Chondrocyte (in vitro differentiated cells): Measurements from ENCODE around the gene LRRC49. TPM values are rescaled to one million over a fixed set of nuclear protein-coding genes. Genes with fewer than 3 reads are reported as not detected.
"Not testable (repeated sequence)": the region's sequence is repeated elsewhere in the genome, so short reads cannot be mapped to it uniquely, and the experiment has no call there.

Source experiments
- DNase-seq: peaks from one replicate; pipeline ENCODE4 v3.0.0; 2021; ENCODE audit warnings: mixed read lengths, low spot score
- H3K27ac Mint-ChIP-seq: one replicate; pipeline ENCODE4 v1.8.0; 2021; ENCODE audit warnings: mild to moderate bottlenecking, moderate library complexity, mixed read lengths; ENCODE audit not compliant: unreplicated experiment
- H3K27me3 Mint-ChIP-seq: 2 replicates; pipeline ENCODE4 v1.8.0; 2021; ENCODE audit warnings: low read depth, mixed read lengths
- H3K36me3 Mint-ChIP-seq: 2 replicates; pipeline ENCODE4 v1.8.0; 2021; ENCODE audit warnings: low read depth, mixed read lengths
- H3K4me1 Mint-ChIP-seq: 2 replicates; pipeline ENCODE4 v1.8.0; 2021; ENCODE audit warnings: low read depth, mild to moderate bottlenecking, mixed read lengths
- H3K4me3 Mint-ChIP-seq: one replicate; pipeline ENCODE4 v1.8.0; 2021; ENCODE audit warnings: mild to moderate bottlenecking, moderate library complexity, mixed read lengths; ENCODE audit not compliant: unreplicated experiment
- H3K9me3 Mint-ChIP-seq: 2 replicates; pipeline ENCODE4 v1.8.0; 2021; ENCODE audit warnings: low read depth, mixed read lengths
- CTCF ChIP-seq: fragments of 200-600 bp; sonication (generic); IDR thresholded peaks from 2 replicates; pipeline ENCODE4 v1.5.0; 2021; ENCODE audit warnings: antibody characterized with exemption, mild to moderate bottlenecking, moderate library complexity
- total RNA-seq: library from RNA; stranded (reverse); gene quantifications from 3 replicates; pipeline ENCODE4 v1.2.1, GENCODE V29; 2021

Gene LRRC49
- total RNA-seq, 1 donor from 2014 or later: 8.8 TPM

- no peaks in the 10 kb centered on the region for H3K36me3 Mint-ChIP-seq
- H3K27me3 Mint-ChIP-seq: no peaks in the 10 kb centered on the region
- H3K4me1 Mint-ChIP-seq: no peaks in the 10 kb centered on the region
- DNase-seq: no peak
- H3K27ac Mint-ChIP-seq: no peak overlapping the region
- no peak overlapping the region for H3K4me3 Mint-ChIP-seq
- H3K9me3 Mint-ChIP-seq: peaks cover 9% of the 10 kb centered on the region
- TF ChIP-seq CTCF: no peak
Measured at GRCh38 chr15:71042356-71042922, 149.8 kb downstream of the LRRC49 start.

DNA sequence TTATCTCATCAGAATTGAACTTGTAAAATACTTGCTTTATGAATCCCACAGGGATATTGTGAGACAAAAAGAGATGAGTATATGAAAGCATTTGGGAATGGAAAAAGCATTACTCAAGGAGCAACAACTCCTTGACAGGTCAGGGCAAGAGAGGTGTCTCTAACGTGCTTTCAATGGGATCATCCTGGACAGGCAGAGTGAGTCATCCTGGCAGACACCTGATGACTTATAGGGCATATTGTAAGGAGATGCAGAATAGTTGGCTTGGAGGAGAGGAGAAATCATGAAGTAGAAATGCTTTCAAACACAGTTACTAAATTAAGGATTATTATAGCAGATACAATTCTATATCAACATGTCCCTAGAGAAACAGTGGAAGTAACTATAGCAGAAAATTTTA lies 150.7 kb downstream of the LRRC49 start:
- H3K27me3 Mint-ChIP-seq: no peaks in the 10 kb centered on the region
- no peak overlapping the region for H3K4me3 Mint-ChIP-seq
- TF ChIP-seq CTCF: no peak
- DNase-seq: no peak
- peaks cover under 1% of the 10 kb centered on the region for H3K4me1 Mint-ChIP-seq
- H3K9me3 Mint-ChIP-seq: peaks cover 9% of the 10 kb centered on the region
- H3K36me3 Mint-ChIP-seq: no peaks in the 10 kb centered on the region
- no peak overlapping the region for H3K27ac Mint-ChIP-seq

GRCh38 chr15:71044006-71044405 lies 151.4 kb downstream of the LRRC49 start:
- H3K27me3 Mint-ChIP-seq: no peaks in the 10 kb centered on the region
- H3K27ac Mint-ChIP-seq: no peak overlapping the region
- DNase-seq: no peak
- peaks cover 7% of the 10 kb centered on the region for H3K4me1 Mint-ChIP-seq
- no peak for TF ChIP-seq CTCF
- H3K36me3 Mint-ChIP-seq: no peaks in the 10 kb centered on the region
- peaks cover 9% of the 10 kb centered on the region for H3K9me3 Mint-ChIP-seq
- H3K4me3 Mint-ChIP-seq: no peak overlapping the region

DNA sequence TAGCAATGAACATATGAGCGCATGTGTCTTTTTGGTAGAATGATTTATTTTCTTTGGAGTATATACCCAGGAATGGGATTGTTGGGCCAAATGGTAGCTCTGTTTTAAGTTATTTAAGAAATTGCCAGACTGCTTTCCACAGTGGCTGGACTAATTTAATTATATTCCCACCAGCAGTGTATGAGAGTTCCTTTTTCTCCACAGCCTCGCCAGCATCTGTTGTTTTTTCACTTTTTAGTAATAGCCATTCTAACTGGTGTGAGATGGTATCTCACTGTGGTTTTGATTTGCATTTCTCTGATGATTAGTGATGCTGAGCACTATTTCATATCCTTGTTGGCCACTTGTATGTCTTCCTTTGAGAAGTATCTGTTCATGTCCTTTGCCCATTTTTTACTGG lies 153.5 kb downstream of the LRRC49 start:
- not testable (repeated sequence) for DNase-seq, H3K27ac Mint-ChIP-seq, H3K36me3 Mint-ChIP-seq, H3K27me3 Mint-ChIP-seq, H3K9me3 Mint-ChIP-seq, H3K4me3 Mint-ChIP-seq
- peaks cover 18% of the 10 kb centered on the region for H3K4me1 Mint-ChIP-seq

DNA sequence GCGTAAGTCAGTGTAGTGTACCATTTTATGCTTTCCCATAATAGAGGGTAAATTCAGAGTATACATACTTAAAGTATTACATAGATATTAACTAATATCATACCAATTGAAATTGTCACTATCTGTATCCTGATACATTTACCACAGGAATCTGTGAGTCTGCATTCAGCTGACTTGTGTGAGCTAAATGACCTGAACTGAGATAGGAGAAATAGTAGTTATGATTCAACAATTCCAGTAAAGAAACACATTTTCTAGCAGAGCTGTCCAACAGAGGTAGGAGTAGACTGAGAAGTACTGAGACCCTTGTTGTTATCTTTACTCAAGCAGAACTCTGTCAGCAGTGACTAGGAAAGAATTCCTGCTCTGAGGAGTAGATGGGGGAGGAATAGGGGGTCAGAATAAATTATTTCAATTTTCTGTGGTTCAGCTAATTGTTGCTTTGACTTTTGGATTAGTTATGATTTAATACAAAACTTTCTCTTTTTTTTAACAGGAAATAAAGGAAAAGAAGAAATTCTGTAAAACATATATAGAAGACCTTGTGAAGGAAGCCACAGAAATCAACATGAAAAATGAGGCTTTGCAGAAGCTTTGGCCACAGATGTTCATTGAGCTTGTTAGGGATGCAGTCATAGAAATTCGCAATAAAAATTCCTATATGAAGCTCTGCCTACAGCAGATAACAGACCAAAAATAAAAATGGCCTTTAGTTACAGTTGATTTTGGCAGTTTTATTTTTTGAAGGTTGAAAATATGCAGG lies 156.5 kb downstream of the LRRC49 start:
- no peak overlapping the region for H3K4me3 Mint-ChIP-seq
- no peak for DNase-seq

More for the DNA sequence above, 156.5 kb downstream of the LRRC49 start:
- Mint-ChIP-seq H3K27ac (peak overlapping the region; percentile 90), H3K27me3 (no peaks in the 10 kb centered on the region), H3K36me3 (no peaks in the 10 kb centered on the region), H3K4me1 (peaks cover 33% of the 10 kb centered on the region), H3K9me3 (peaks cover 9% of the 10 kb centered on the region)
- TF ChIP-seq CTCF: no peak
